SK-N-SH treated with all-trans-retinoic acid at 6 μM for 48 hours (cell line): ENCODE measurements around the gene MYLIP.

ENCODE experiments used
- BACH2 ChIP-seq: fragments of 250-450 bp; sonication (Bioruptor Pico); IDR thresholded peaks from 2 replicates; pipeline ENCODE4 v1.9.0; 2021; ENCODE audit warnings: mild to moderate bottlenecking, borderline replicate concordance
- CSDC2 ChIP-seq: fragments of 250-450 bp; sonication (Bioruptor Pico); IDR thresholded peaks from 2 replicates; pipeline ENCODE4 v1.5.0; 2020; ENCODE audit warnings: mild to moderate bottlenecking, moderate library complexity
- CSRNP3 ChIP-seq: fragments of 250-450 bp; sonication (Bioruptor Pico); IDR thresholded peaks from 2 replicates; pipeline ENCODE4 v1.5.1; 2021; ENCODE audit warnings: mild to moderate bottlenecking, moderate library complexity
- PATZ1 ChIP-seq: fragments of 250-450 bp; sonication (Bioruptor Pico); IDR thresholded peaks from 2 replicates; pipeline ENCODE4 v1.8.0; 2020; ENCODE audit warnings: mild to moderate bottlenecking, moderate library complexity, borderline replicate concordance
- POU6F1 ChIP-seq: fragments of 250-450 bp; sonication (Bioruptor Pico); IDR thresholded peaks from 2 replicates; pipeline ENCODE4 v1.8.0; 2021; ENCODE audit warnings: low read depth, mild to moderate bottlenecking, moderate library complexity, borderline replicate concordance
- RARB ChIP-seq: fragments of 250-450 bp; sonication (Bioruptor Pico); IDR thresholded peaks from 2 replicates; pipeline ENCODE4 v1.8.0; 2021; ENCODE audit warnings: mild to moderate bottlenecking, moderate library complexity
- SNAI2 ChIP-seq: fragments of 250-450 bp; sonication (Bioruptor Pico); IDR thresholded peaks from 2 replicates; pipeline ENCODE4 v1.5.0; 2020; ENCODE audit warnings: mild to moderate bottlenecking, moderate library complexity
- TCF4 ChIP-seq: fragments of 250-450 bp; sonication (Bioruptor Pico); IDR thresholded peaks from 2 replicates; pipeline ENCODE4 v1.8.0; 2021; ENCODE audit warnings: mild to moderate bottlenecking, moderate library complexity, borderline replicate concordance
- TSHZ2 ChIP-seq: fragments of 250-450 bp; sonication (Bioruptor Pico); IDR thresholded peaks from 2 replicates; pipeline ENCODE4 v1.5.0; 2020; ENCODE audit warnings: mild to moderate bottlenecking, moderate library complexity
- ZC3H10 ChIP-seq: fragments of 250-450 bp; sonication (Bioruptor Pico); IDR thresholded peaks from 2 replicates; pipeline ENCODE4 v1.5.1; 2021; ENCODE audit warnings: mild to moderate bottlenecking, moderate library complexity
- ZFP30 ChIP-seq: fragments of 450-650 bp; formaldehyde crosslinking; IDR thresholded peaks from 2 replicates; pipeline ENCODE4 v1.5.0; 2022; ENCODE audit warnings: mild to moderate bottlenecking, moderate library complexity
- ZNF70 ChIP-seq: fragments of 450-650 bp; formaldehyde crosslinking; IDR thresholded peaks from 2 replicates; pipeline ENCODE4 v1.5.0; 2020; ENCODE audit warnings: mild to moderate bottlenecking, moderate library complexity

GRCh38 chr6:16149305-16149704 lies 20.4 kb downstream of the MYLIP start:
- TF ChIP-seq ZFP30 (CRISPR knock-in tag) (no peak), ZC3H10 (CRISPR knock-in tag) (no peak), CSRNP3 (CRISPR knock-in tag) (no peak), RARB (CRISPR knock-in tag) (no peak), BACH2 (CRISPR knock-in tag) (no peak), TSHZ2 (no peak), POU6F1 (CRISPR knock-in tag) (no peak), CSDC2 (CRISPR knock-in tag) (no peak), TCF4 (no peak), PATZ1 (no peak), ZNF70 (CRISPR knock-in tag) (no peak), SNAI2 (CRISPR knock-in tag) (no peak)
